ENCODE measurements around the gene MCUR1. TPM values are rescaled to one million over a fixed set of nuclear protein-coding genes. Genes with fewer than 3 reads are reported as not detected.

The MCUR1 gene
- total RNA-seq, 1 experiment from 2014 or later = 35.4 TPM

DNA sequence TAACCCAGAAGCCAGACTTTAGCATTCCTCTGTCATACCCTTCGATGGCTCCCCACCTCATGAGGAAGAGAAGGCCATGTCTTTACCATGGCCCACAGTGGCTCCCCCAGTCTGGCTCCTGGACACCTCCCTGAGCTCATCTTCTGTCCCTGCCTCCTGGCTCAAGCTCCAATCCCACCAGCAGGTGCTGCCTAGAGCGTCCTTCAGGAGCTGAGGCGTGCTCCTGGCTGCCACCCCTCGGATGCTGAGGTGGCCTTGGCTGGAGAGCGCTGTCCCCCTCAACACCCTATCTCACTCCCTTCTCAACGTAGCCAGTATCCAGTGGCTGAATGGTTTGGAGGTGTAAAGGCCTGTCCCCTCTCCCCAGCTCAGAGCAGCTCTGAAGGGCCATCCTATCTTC lies 55.3 kb downstream of the MCUR1 start:
- Histone ChIP-seq H3K27me3 (ENCODE audit: insufficient read depth, low read length) (no peaks in the 10 kb centered on the region), H4K20me1 (ENCODE audit: control insufficient read depth, insufficient read depth, insufficient read length) (no peaks in the 10 kb centered on the region), H3K4me2 (ENCODE audit: insufficient read depth, insufficient read length, low read length) (no peak overlapping the region), H3K79me1 (ENCODE audit: insufficient read depth, low read depth, low read length, poor library complexity, severe bottlenecking) (no peaks in the 10 kb centered on the region), H3K18ac (ENCODE audit: insufficient read length, low read depth, low read length) (no peak overlapping the region), H3K27ac (ENCODE audit: insufficient read length, low read depth, low read length) (no peak overlapping the region), H3T11ph (ENCODE audit: low read length) (no peak overlapping the region), H3K4ac (ENCODE audit: low read depth, low read length) (no peak overlapping the region), H2AK5ac (ENCODE audit: insufficient read length, low read length) (no peak overlapping the region), H2BK15ac (ENCODE audit: low read depth, low read length) (no peak overlapping the region), H4K8ac (replicated peaks; ENCODE audit: insufficient read length, low read depth, low read length) (no peak overlapping the region), H3K4me1 (ENCODE audit: insufficient read depth, low read length) (no peaks in the 10 kb centered on the region), H2BK120ac (ENCODE audit: low read depth, low read length, poor library complexity, severe bottlenecking) (no peak overlapping the region), H4K5ac (ENCODE audit: insufficient read length, low read depth, low read length) (no peak overlapping the region), H2BK12ac (ENCODE audit: insufficient read length, low read depth, low read length) (no peak overlapping the region), H3K9ac (ENCODE audit: extremely low read depth, insufficient read length, low read length) (no peak overlapping the region), H4K91ac (ENCODE audit: insufficient read length, low read depth, low read length) (no peak overlapping the region), H3K23me2 (ENCODE audit: insufficient read length, low read depth, low read length, poor library complexity, severe bottlenecking) (no peaks in the 10 kb centered on the region), H3K9me3 (ENCODE audit: control insufficient read depth, low read depth, low read length) (no peaks in the 10 kb centered on the region), H2AFZ (ENCODE audit: low read length) (no peak overlapping the region), H3K14ac (ENCODE audit: insufficient read depth, low read length) (no peak overlapping the region), H2BK20ac (ENCODE audit: low read depth, low read length, poor library complexity, severe bottlenecking) (no peak overlapping the region), H3K56ac (ENCODE audit: insufficient read length, low read depth, low read length) (no peak overlapping the region), H3K23ac (ENCODE audit: insufficient read length, low read depth, low read length) (no peak overlapping the region), H3K79me2 (ENCODE audit: insufficient read depth, low read length) (no peaks in the 10 kb centered on the region), H2BK5ac (ENCODE audit: insufficient read length, low read length) (no peak overlapping the region)
- TF ChIP-seq, protein P1, sequence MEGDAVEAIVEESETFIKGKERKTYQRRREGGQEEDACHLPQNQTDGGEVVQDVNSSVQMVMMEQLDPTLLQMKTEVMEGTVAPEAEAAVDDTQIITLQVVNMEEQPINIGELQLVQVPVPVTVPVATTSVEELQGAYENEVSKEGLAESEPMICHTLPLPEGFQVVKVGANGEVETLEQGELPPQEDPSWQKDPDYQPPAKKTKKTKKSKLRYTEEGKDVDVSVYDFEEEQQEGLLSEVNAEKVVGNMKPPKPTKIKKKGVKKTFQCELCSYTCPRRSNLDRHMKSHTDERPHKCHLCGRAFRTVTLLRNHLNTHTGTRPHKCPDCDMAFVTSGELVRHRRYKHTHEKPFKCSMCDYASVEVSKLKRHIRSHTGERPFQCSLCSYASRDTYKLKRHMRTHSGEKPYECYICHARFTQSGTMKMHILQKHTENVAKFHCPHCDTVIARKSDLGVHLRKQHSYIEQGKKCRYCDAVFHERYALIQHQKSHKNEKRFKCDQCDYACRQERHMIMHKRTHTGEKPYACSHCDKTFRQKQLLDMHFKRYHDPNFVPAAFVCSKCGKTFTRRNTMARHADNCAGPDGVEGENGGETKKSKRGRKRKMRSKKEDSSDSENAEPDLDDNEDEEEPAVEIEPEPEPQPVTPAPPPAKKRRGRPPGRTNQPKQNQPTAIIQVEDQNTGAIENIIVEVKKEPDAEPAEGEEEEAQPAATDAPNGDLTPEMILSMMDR (conservative IDR thresholded peaks at IDR 0.05) = no peak
- WGBS (ENCODE audit: extremely low coverage, insufficient read length, low lambda C conversion rate) = no CpG with 5 or more reads among the region's 6 CpGs
- Mint-ChIP-seq H3K36me3 (ENCODE audit: insufficient read depth in 1 of 3, low read depth in 3 of 3) (no peaks in the 10 kb centered on the region), H3K4me3 (no peak overlapping the region), H3K27me3 (ENCODE audit: low read depth) (peaks cover 2% of the 10 kb centered on the region), H3K27ac (no peak overlapping the region), H3K9me3 (no peaks in the 10 kb centered on the region), H3K4me1 (no peaks in the 10 kb centered on the region)
- no peak for DNase-seq
